Camera-type eye (tissue), 1 donor: ENCODE measurements around the gene ENPP5. TPM values are rescaled to one million over a fixed set of nuclear protein-coding genes. Genes with fewer than 3 reads are reported as not detected.

Source experiments
- total RNA-seq: library from RNA; depleted of rRNA; stranded (reverse); fragments of >200 nt; gene quantifications from one replicate; pipeline ENCODE4 v1.2.3, GENCODE V29; 2014

Gene ENPP5
- total RNA-seq: 8.9 TPM

GRCh38 chr6:46170357-46171289 is at the start of gene ENPP5:
Gene ENPP5 (minus strand): TSS chr6:46170980. CDS start chr6:46168262, 2,718 bp downstream.

GRCh38 chr6:46129629-46130511 is 40.9 kb downstream of the ENPP5 start, which contains the start of gene ENPP4:
Gene ENPP4 (plus strand): TSS chr6:46129989. CDS start chr6:46139584, 9,595 bp downstream.

Other genes with a start within 250 kb of the ENPP5 start
- gene CLIC5, start 155.1 kb downstream of the ENPP5 start, total RNA-seq: 19.5 TPM
- 18.4 TPM for gene ENPP4, start 41.0 kb downstream of the ENPP5 start, total RNA-seq